DND-41 (cell line): ENCODE results near the gene RBM19.

Experiments
- CTCF ChIP-seq: IDR thresholded peaks from 2 replicates; pipeline ENCODE4 v1.5.1; 2012; ENCODE audit warnings: borderline replicate concordance, low read length, moderate library complexity, mild to moderate bottlenecking; ENCODE audit not compliant: poor library complexity, severe bottlenecking; ENCODE audit errors: extremely low read depth
- EZH2 ChIP-seq: IDR thresholded peaks from 3 replicates; pipeline ENCODE4 v1.6.1; 2012; ENCODE audit warnings: borderline replicate concordance, low read depth, mild to moderate bottlenecking, moderate library complexity, low read length, inconsistent platforms; ENCODE audit not compliant: severe bottlenecking

- TF ChIP-seq CTCF (no peak), EZH2 (no peak)
Measured at GRCh38 chr12:113967368-113967767, 1.2 kb upstream of the RBM19 start.
